ENCODE measurements around the gene GRHL1. TPM values are rescaled to one million over a fixed set of nuclear protein-coding genes. Genes with fewer than 3 reads are reported as not detected.

GRHL1 gene
- total RNA-seq, 1 donor, result 1.3 TPM

DNA sequence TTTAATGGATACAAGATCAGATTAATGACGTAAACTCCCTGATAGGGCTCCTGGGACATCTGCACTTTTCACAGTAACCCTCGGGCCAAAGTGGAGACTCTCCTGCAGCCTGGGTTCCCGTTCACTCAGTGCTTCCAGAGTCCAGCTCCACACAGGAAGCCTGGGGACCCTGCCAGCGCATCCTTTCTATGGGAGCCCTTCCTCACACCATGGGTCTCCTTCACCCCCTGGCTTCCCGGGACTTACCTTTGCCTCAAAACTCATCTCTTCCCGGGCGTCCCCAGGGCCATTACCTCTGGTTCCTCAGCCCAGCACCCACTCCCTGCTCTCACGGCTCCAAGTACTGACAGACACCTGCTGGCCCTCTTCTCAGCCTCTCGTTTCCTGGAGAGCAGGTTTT, 51.2 kb downstream of the GRHL1 start:
- TF ChIP-seq, protein P1, sequence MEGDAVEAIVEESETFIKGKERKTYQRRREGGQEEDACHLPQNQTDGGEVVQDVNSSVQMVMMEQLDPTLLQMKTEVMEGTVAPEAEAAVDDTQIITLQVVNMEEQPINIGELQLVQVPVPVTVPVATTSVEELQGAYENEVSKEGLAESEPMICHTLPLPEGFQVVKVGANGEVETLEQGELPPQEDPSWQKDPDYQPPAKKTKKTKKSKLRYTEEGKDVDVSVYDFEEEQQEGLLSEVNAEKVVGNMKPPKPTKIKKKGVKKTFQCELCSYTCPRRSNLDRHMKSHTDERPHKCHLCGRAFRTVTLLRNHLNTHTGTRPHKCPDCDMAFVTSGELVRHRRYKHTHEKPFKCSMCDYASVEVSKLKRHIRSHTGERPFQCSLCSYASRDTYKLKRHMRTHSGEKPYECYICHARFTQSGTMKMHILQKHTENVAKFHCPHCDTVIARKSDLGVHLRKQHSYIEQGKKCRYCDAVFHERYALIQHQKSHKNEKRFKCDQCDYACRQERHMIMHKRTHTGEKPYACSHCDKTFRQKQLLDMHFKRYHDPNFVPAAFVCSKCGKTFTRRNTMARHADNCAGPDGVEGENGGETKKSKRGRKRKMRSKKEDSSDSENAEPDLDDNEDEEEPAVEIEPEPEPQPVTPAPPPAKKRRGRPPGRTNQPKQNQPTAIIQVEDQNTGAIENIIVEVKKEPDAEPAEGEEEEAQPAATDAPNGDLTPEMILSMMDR (IDR thresholded peaks at IDR 0.05; ENCODE audit: insufficient read depth, low read length), result no peak
- no peak for DNase-seq (ENCODE audit: low read depth)
- no peak overlapping the region for H3K4me3 ChIP-seq (ENCODE audit: low read depth, low read length)

- TF ChIP-seq, protein P1 (IDR thresholded peaks at IDR 0.05; ENCODE audit: insufficient read depth, low read length), result no peak
- no peak overlapping the region for H3K4me3 ChIP-seq (ENCODE audit: low read depth, low read length)
- no peak for DNase-seq (ENCODE audit: low read depth)
Measured at GRCh38 chr2:10003206-10004125, 52.0 kb downstream of the GRHL1 start.

DNA sequence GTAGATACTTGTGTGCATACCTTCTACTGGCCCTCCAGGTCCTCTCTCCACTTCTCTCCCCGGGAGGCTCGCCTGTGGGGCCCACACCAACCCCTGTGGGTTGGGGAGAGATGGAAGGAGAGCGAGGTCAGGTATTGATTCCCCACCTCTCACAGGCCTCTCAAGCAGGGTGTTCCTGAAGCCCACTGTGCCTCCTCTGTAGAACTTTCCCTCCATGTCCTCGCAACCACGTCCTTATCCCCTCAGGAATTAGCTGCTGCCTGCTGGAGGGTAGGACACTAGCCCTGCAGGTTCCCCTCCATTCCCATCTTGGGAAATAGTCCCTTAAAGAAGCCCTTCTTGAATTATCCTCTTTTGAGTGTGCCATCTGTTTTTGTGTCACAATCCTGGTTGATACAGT, 52.9 kb downstream of the GRHL1 start:
- no peak for DNase-seq (ENCODE audit: low read depth)
- TF ChIP-seq, protein P1 (IDR thresholded peaks at IDR 0.05; ENCODE audit: insufficient read depth, low read length), result no peak
- H3K4me3 ChIP-seq (ENCODE audit: low read depth, low read length), result no peak overlapping the region

GRCh38 chr2:10004836-10005235, 53.3 kb downstream of the GRHL1 start:
- DNase-seq (ENCODE audit: low read depth), result no peak
- TF ChIP-seq, protein P1 (IDR thresholded peaks at IDR 0.05; ENCODE audit: insufficient read depth, low read length), result no peak

DNA sequence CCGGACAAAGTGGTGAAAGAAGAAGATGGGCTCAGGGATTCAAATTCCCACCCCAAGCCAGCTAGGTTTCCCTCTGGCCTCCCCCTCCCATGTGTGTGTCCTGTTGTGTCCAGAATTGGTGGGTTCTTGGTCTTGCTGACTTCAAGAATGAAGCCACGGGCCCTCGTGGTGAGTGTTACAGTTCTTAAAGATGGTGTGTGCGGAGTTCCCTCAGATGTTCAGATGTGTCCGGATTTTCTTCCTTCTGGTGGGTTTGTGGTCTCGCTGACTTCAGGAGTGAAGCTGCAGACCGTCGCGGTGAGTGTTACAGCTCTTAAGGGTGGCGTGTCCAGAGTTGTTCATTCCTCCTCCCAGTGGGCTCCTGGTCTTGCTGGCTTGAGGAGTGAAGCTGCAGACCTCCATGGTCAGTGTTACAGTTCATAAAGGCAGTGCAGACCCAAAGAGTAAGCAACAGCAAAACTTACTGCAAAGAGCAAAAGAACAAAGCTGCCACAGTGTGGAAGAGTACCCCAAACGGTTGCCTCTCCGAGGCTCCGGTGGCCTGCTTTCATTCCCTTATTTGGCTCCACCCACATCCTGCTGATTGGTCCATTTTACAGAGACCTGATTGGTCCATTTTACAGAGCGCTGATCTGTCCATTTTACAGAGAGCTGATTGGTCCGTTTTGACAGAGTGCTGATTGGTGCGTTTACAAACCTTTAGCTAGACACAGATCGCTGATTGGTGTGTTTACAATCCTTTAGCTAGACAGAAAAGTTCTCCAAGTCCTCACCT, 54.2 kb downstream of the GRHL1 start:
- DNase-seq (ENCODE audit: low read depth), result no peak
- no peak overlapping the region for H3K4me3 ChIP-seq (ENCODE audit: low read depth, low read length)
- TF ChIP-seq, protein P1 (IDR thresholded peaks at IDR 0.05; ENCODE audit: insufficient read depth, low read length), result no peak

More at GRCh38 chr2:10004836-10005235, 53.3 kb downstream of the GRHL1 start:
- no peak overlapping the region for H3K4me3 ChIP-seq (ENCODE audit: low read depth, low read length)

GRCh38 chr2:10006236-10007161, 55.0 kb downstream of the GRHL1 start:
- TF ChIP-seq, protein P1 (IDR thresholded peaks at IDR 0.05; ENCODE audit: insufficient read depth, low read length), result no peak
- DNase-seq (ENCODE audit: low read depth), result no peak

More at GRCh38 chr2:10006236-10007161, 55.0 kb downstream of the GRHL1 start:
- H3K4me3 ChIP-seq (ENCODE audit: low read depth, low read length), result no peak overlapping the region

All from fibroblast of the aortic adventitia (primary cell).